OCI-LY1 (cell line): Measurements from ENCODE around the gene PACS2.

Experiments
- CTCF ChIP-seq: fragments of 200-600 bp; sonication (generic), shearing (Covaris generic); IDR thresholded peaks from 2 replicates; pipeline ENCODE4 v1.5.1; 2017; ENCODE audit warnings: mild to moderate bottlenecking, antibody characterized with exemption, low read length, moderate library complexity, mixed read lengths
- EZH2 ChIP-seq: fragments of 200-600 bp; sonication (generic), shearing (Covaris generic); IDR thresholded peaks from 2 replicates; pipeline ENCODE4 v1.8.0; 2017; ENCODE audit warnings: borderline replicate concordance, mixed run types, mild to moderate bottlenecking, antibody characterized with exemption, low read length, moderate library complexity, mixed read lengths

- TF ChIP-seq CTCF (no peak), EZH2 (no peak)
Observed at GRCh38 chr14:105316577-105316941, 2.0 kb downstream of the PACS2 start.
